GM19463 (cell line): ENCODE data around the gene ANKRD2.

Experiments used
- ATAC-seq: cut with Tn5 transposase; IDR thresholded peaks from one replicate; pipeline ENCODE4 v1.9.1; 2021; ENCODE audit warnings: mild to moderate bottlenecking, moderate library complexity; ENCODE audit not compliant: unreplicated experiment

The ANKRD2 gene

GRCh38 chr10:97590748-97591495 lies 18.3 kb downstream of the ANKRD2 start:
- no peak for ATAC-seq

- no peak for ATAC-seq
These were observed 20.8 kb downstream of the ANKRD2 start for GRCh38 chr10:97593421-97593820.

- no peak for ATAC-seq
These were observed 23.8 kb downstream of the ANKRD2 start for GRCh38 chr10:97596101-97597082.

- no peak for ATAC-seq
These were observed 25.2 kb downstream of the ANKRD2 start for GRCh38 chr10:97597778-97598177.

GRCh38 chr10:97598407-97599271 lies 26.1 kb downstream of the ANKRD2 start:
- no peak for ATAC-seq

- no peak for ATAC-seq
These were observed 26.7 kb downstream of the ANKRD2 start for GRCh38 chr10:97599272-97599619.

- ATAC-seq: no peak
These were observed 28.0 kb downstream of the ANKRD2 start for GRCh38 chr10:97600616-97601015.

GRCh38 chr10:97601268-97602215 lies 29.0 kb downstream of the ANKRD2 start:
- no peak for ATAC-seq

- ATAC-seq: no peak
These were observed 34.6 kb downstream of the ANKRD2 start for GRCh38 chr10:97607095-97607636.

GRCh38 chr10:97608991-97609561 lies 36.5 kb downstream of the ANKRD2 start:
- no peak for ATAC-seq

GRCh38 chr10:97611473-97611872 lies 38.9 kb downstream of the ANKRD2 start:
- no peak for ATAC-seq

GRCh38 chr10:97612386-97612785 lies 39.8 kb downstream of the ANKRD2 start:
- no peak for ATAC-seq

GRCh38 chr10:97618285-97618684 lies 45.7 kb downstream of the ANKRD2 start:
- ATAC-seq: no peak

- no peak for ATAC-seq
These were observed 46.2 kb downstream of the ANKRD2 start for GRCh38 chr10:97618733-97619132.

- ATAC-seq: no peak
These were observed 50.7 kb downstream of the ANKRD2 start for GRCh38 chr10:97623277-97623676.

- ATAC-seq: no peak
These were observed 55.2 kb downstream of the ANKRD2 start for GRCh38 chr10:97627731-97628130.

GRCh38 chr10:97628228-97628627 lies 55.6 kb downstream of the ANKRD2 start:
- ATAC-seq: no peak

- ATAC-seq: no peak
These were observed 56.7 kb downstream of the ANKRD2 start for GRCh38 chr10:97629289-97629688.

- ATAC-seq: no peak
These were observed 58.5 kb downstream of the ANKRD2 start for GRCh38 chr10:97631098-97631497.
